Epithelial cell of esophagus (primary cell): ENCODE results near the gene HBS1L.

Experiments
- DNase-seq: peaks from one replicate; pipeline ENCODE4 v3.0.0; 2010; ENCODE audit warnings: low read depth
- H3K4me3 ChIP-seq: 2 replicates; pipeline ENCODE4 v1.5.1; 2011; ENCODE audit warnings: mild to moderate bottlenecking, low read length, control low read depth
- TF ChIP-seq, protein P1 (sequence below): IDR thresholded peaks from 2 replicates; pipeline ENCODE4 v1.5.1; 2011; ENCODE audit warnings: low read depth, mild to moderate bottlenecking, low read length, control low read depth, inconsistent platforms; ENCODE audit not compliant: insufficient read depth; ENCODE audit errors: missing control alignments

Gene HBS1L

DNA sequence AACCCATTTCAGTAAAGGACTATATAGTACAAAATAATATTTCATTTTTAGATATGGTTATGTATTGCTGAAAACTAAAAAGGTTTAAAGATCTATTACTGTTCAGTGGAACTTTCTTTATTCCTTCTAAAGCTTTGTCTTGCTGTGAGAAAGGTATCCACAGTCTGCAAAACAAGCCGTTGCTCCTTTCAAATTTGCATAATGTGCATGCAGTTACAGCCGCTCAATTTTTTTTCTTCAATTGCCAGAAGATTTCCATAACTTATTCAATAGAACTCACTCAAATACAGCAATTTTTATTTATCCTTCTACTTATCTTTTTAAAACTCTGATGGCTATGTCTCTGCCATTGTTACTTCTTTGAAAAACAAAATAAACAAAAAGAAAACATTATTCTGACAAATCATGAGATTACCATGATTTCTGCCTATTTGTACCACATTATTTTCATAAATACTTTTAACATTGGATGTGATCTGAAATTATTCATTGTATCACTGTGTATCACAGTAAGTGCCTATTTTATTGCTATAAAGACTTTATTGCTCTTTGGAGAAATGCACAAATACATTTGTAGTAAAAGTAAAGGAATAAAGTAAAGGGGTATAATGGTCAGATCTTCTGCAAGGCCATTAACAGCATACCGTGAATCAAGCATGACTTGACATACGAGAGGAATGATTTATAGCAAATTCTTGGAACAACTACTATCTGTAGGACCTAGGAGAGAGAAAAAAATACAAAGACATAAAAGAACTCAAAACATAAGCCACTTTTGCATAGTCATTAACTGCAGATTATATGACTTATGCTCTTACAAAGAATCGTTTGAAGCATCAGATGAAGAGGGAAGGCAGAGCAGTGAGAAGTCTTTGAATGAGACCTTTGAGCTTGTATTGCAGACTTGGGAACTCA is 29.6 kb upstream of the HBS1L start:
- DNase-seq, result no peak
- no peak overlapping the region for H3K4me3 ChIP-seq
- TF ChIP-seq, protein P1, sequence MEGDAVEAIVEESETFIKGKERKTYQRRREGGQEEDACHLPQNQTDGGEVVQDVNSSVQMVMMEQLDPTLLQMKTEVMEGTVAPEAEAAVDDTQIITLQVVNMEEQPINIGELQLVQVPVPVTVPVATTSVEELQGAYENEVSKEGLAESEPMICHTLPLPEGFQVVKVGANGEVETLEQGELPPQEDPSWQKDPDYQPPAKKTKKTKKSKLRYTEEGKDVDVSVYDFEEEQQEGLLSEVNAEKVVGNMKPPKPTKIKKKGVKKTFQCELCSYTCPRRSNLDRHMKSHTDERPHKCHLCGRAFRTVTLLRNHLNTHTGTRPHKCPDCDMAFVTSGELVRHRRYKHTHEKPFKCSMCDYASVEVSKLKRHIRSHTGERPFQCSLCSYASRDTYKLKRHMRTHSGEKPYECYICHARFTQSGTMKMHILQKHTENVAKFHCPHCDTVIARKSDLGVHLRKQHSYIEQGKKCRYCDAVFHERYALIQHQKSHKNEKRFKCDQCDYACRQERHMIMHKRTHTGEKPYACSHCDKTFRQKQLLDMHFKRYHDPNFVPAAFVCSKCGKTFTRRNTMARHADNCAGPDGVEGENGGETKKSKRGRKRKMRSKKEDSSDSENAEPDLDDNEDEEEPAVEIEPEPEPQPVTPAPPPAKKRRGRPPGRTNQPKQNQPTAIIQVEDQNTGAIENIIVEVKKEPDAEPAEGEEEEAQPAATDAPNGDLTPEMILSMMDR, result no peak

DNA sequence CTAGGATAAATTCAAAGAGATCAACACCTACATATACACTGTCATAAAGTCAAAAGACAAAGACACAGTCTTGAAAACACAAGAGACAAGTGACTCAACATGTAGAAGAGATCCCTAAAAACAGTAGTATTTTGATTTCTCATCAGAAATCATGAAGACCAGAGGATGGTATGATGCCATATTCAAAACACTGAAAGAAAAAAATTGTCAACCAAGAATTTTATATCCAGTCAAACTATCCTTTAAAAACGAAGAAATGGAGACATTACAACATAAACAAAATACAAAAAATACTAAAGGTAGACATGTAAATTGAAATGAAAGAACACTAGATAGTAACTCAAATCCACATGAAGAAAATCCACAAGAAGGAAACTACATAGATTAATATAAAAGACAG is 27.3 kb upstream of the HBS1L start:
- TF ChIP-seq, protein P1, result no peak

GRCh38 chr6:135075018-135075417 is 20.4 kb upstream of the HBS1L start:
- no peak for DNase-seq
- TF ChIP-seq, protein P1, result no peak
- H3K4me3 ChIP-seq, result no peak overlapping the region

More for the DNA sequence above, 27.3 kb upstream of the HBS1L start:
- no peak overlapping the region for H3K4me3 ChIP-seq
- no peak for DNase-seq

DNA sequence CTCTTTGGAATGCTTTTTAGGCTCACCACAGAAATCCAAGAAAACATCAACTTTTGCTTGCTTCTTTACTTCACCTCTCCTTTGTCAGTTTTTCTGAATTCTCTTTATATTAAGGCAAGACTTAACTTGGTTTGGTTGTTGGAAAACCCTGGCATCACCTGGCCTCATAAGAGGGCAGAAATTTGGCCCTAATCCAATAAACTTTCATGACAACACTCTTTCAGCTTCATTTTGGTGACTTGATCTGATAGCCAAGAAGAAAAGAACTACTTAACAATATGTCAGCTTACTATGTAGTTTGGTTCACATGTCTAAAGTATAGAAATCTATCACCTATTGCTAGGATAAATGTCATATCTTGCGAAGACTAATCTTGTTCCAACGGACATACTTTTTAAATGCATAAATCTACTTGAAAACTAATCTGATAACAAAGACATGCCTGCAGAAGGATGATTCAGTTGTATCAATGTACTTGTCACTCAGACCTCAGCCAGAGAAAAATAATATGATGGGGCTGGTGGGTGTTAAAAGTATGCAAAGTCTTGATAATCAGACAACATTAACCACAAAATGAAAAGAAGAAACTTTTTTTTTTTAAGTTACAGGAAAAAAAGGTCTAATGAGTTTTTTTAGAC is 19.3 kb upstream of the HBS1L start:
- H3K4me3 ChIP-seq, result no peak overlapping the region
- TF ChIP-seq, protein P1, result no peak
- no peak for DNase-seq

DNA sequence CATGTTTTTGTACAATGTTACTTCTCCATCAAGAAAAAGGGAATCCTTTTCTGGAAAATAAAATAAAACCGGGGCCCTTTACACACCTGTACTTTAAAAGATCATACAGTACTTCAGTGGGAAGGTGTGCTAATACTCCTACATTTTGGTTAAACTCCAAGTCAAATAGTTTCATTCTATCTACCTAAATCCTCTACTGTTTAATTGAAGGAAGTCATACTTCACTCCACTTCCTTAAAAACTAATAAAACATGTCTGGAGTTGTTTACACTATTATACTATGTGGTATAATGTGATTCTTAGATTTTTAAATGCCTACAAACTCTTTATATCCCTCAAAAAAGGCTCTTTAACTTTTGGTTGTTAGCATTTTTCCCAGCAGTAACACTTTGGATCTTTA is 18.6 kb upstream of the HBS1L start:
- DNase-seq, result no peak
- TF ChIP-seq, protein P1, result no peak
- H3K4me3 ChIP-seq, result no peak overlapping the region

GRCh38 chr6:135072753-135073152 is 18.1 kb upstream of the HBS1L start:
- TF ChIP-seq, protein P1, result no peak
- H3K4me3 ChIP-seq, result no peak overlapping the region
- no peak for DNase-seq
